Fibroblast of the aortic adventitia (primary cell): ENCODE results near the gene ANGPTL1. TPM values are rescaled to one million over a fixed set of nuclear protein-coding genes. Genes with fewer than 3 reads are reported as not detected.
A peak's percentile ranks its signal among the peaks of the same experiment; 100 is the strongest.

Source experiments
- DNase-seq: peaks from one replicate; pipeline ENCODE4 v3.0.0-alpha.2; 2010; ENCODE audit warnings: low read depth
- H3K4me3 ChIP-seq: 2 replicates; pipeline ENCODE4 v1.5.1; 2011; ENCODE audit warnings: low read depth, mild to moderate bottlenecking, control low read depth, low read length, moderate library complexity
- CTCF ChIP-seq: IDR thresholded peaks from 2 replicates; pipeline ENCODE4 v1.5.1; 2011; ENCODE audit warnings: mild to moderate bottlenecking, low read length, control low read depth, inconsistent platforms; ENCODE audit not compliant: insufficient read depth
- total RNA-seq: library from RNA; depleted of rRNA; stranded (reverse); fragments of >200 nt; gene quantifications from 2 replicates; pipeline ENCODE4 v1.2.3, GENCODE V29; 2012; ENCODE audit warnings: low replicate concordance

Gene ANGPTL1
- total RNA-seq, 1 donor: 6.0 TPM

GRCh38 chr1:178908358-178908757, 37.5 kb upstream of the ANGPTL1 start:
- no peak for TF ChIP-seq CTCF
- DNase-seq: peak; percentile 67
- no peak overlapping the region for H3K4me3 ChIP-seq

GRCh38 chr1:178901482-178902125, 30.7 kb upstream of the ANGPTL1 start:
- TF ChIP-seq CTCF: no peak
- DNase-seq: no peak
- no peak overlapping the region for H3K4me3 ChIP-seq

GRCh38 chr1:178899402-178899801, 28.5 kb upstream of the ANGPTL1 start:
- DNase-seq: no peak
- TF ChIP-seq CTCF: no peak
- H3K4me3 ChIP-seq: no peak overlapping the region

GRCh38 chr1:178898401-178898800, 27.5 kb upstream of the ANGPTL1 start:
- no peak overlapping the region for H3K4me3 ChIP-seq
- no peak for TF ChIP-seq CTCF
- no peak for DNase-seq

GRCh38 chr1:178895928-178896327, 25.1 kb upstream of the ANGPTL1 start:
- TF ChIP-seq CTCF: no peak
- no peak for DNase-seq
- H3K4me3 ChIP-seq: no peak overlapping the region

- no peak overlapping the region for H3K4me3 ChIP-seq
- no peak for DNase-seq
- no peak for TF ChIP-seq CTCF
Measured at GRCh38 chr1:178886551-178886950, 15.7 kb upstream of the ANGPTL1 start.

GRCh38 chr1:178885869-178886268, 15.0 kb upstream of the ANGPTL1 start:
- no peak overlapping the region for H3K4me3 ChIP-seq
- TF ChIP-seq CTCF: no peak
- DNase-seq: no peak
